PC-3 (cell line): ENCODE results near the gene MPND. TPM values are rescaled to one million over a fixed set of nuclear protein-coding genes. Genes with fewer than 3 reads are reported as not detected.

Experiments used
- ATAC-seq: fragments of 200-7000 bp; cut with Tn5 transposase; 2 replicates; pipeline ENCODE4 v1.9.1; 2020; ENCODE audit warnings: mild to moderate bottlenecking, moderate library complexity
- BruUV-seq: library from RNA; stranded (reverse); fragments of 400-500 nt; replicated peaks from 2 replicates; lab custom pipeline; 2021; lab: Mats Ljungman, UMichigan
- CTCF ChIA-PET: fragments of 300-600 bp; sonication (Branson Sonifier 250); formaldehyde crosslinking; loops from one replicate; lab custom pipeline; 2022; ENCODE audit warnings: antibody characterized with exemption; lab: Charles Lee
- POLR2A ChIA-PET: fragments of 300-600 bp; sonication (Branson Sonifier 250); formaldehyde crosslinking; loops from one replicate; lab custom pipeline; 2022; ENCODE audit warnings: antibody characterized with exemption; ENCODE audit not compliant: unreplicated experiment; lab: Charles Lee
- DNase-seq: peaks from one replicate; pipeline ENCODE4 v3.0.0-alpha.2; 2015
- H2AFZ ChIP-seq: fragments of 300-600 bp; sonication (generic); 2 replicates; pipeline ENCODE4 v1.6.0; 2016; ENCODE audit warnings: antibody characterized with exemption, low read length
- H3F3A ChIP-seq: fragments of 300-600 bp; sonication (generic); one replicate; pipeline ENCODE4 v1.6.0; 2017; ENCODE audit warnings: antibody characterized with exemption, low read length, control low read depth, mild to moderate bottlenecking; ENCODE audit not compliant: unreplicated experiment
- H3K27ac ChIP-seq: fragments of 300-600 bp; sonication (generic); 2 replicates; pipeline ENCODE4 v1.5.1; 2016; ENCODE audit warnings: mild to moderate bottlenecking, low read length
- H3K27me3 ChIP-seq: fragments of 300-600 bp; sonication (generic); 2 replicates; pipeline ENCODE4 v1.6.1; 2016; ENCODE audit warnings: low read length, mixed read lengths
- H3K36me3 ChIP-seq: fragments of 300-600 bp; sonication (generic); 2 replicates; pipeline ENCODE4 v1.6.1; 2016; ENCODE audit warnings: low read depth, mixed run types, low read length, mixed read lengths
- H3K4me1 ChIP-seq: fragments of 300-600 bp; sonication (generic); 2 replicates; pipeline ENCODE4 v1.5.1; 2016; ENCODE audit warnings: low read length; ENCODE audit not compliant: insufficient read depth
- H3K4me2 ChIP-seq: fragments of 300-600 bp; sonication (generic); 2 replicates; pipeline ENCODE4 v1.6.0; 2016; ENCODE audit warnings: low read length
- H3K4me3 ChIP-seq: fragments of 300-600 bp; sonication (generic); 2 replicates; pipeline ENCODE4 v1.5.1; 2016; ENCODE audit warnings: mild to moderate bottlenecking, low read length, mixed read lengths
- H3K79me2 ChIP-seq: fragments of 300-600 bp; sonication (generic); 2 replicates; pipeline ENCODE4 v1.6.1; 2017; ENCODE audit warnings: low read length, mixed read lengths
- H3K9ac ChIP-seq: fragments of 300-600 bp; sonication (generic); 2 replicates; pipeline ENCODE4 v1.6.0; 2016; ENCODE audit warnings: mild to moderate bottlenecking, low read length
- H3K9me2 ChIP-seq: fragments of 300-600 bp; sonication (generic); replicated peaks from 2 replicates; pipeline ENCODE4 v1.6.1; 2016; ENCODE audit warnings: mixed run types, low read length, mixed read lengths
- H3K9me3 ChIP-seq: fragments of 300-600 bp; sonication (generic); 2 replicates; pipeline ENCODE4 v1.6.1; 2016; ENCODE audit warnings: low read length, mixed read lengths
- H4K20me1 ChIP-seq: fragments of 300-600 bp; sonication (generic); 2 replicates; pipeline ENCODE4 v1.6.1; 2016; ENCODE audit warnings: low read length, mixed read lengths
- EZH2 ChIP-seq: fragments of 300-600 bp; sonication (generic); IDR thresholded peaks from one replicate; pipeline ENCODE4 v1.6.1; 2017; ENCODE audit warnings: antibody characterized with exemption, mild to moderate bottlenecking, low read length; ENCODE audit not compliant: unreplicated experiment
- EZH2phosphoT487 ChIP-seq: fragments of 300-600 bp; sonication (generic); IDR thresholded peaks from 2 replicates; pipeline ENCODE4 v1.6.1; 2018; ENCODE audit warnings: mild to moderate bottlenecking, antibody characterized with exemption, low read length, borderline replicate concordance
- intact Hi-C: fragments of 100-400 bp; cut with micrococcal nuclease; formaldehyde crosslinking; loops from 2 replicates; pipeline ENCODE4 v1.9.0; 2023
- total RNA-seq: library from RNA; depleted of rRNA; stranded (reverse); fragments of >200 nt; gene quantifications from 2 replicates; pipeline ENCODE4 v1.2.3, GENCODE V29; 2014
- TF ChIP-seq, protein P1 (sequence below): fragments of 300-600 bp; sonication (generic); conservative IDR thresholded peaks from 2 replicates; pipeline ENCODE4 v1.5.1; 2017; ENCODE audit warnings: antibody characterized with exemption, low read depth, mild to moderate bottlenecking, low read length

The MPND gene
- total RNA-seq, 1 experiment from 2014 or later, result 5.6 TPM

GRCh38 chr19:4373013-4373367, 29.6 kb downstream of the MPND start:
- H3K4me3 ChIP-seq, result no peak overlapping the region
- peaks cover 61% of the 10 kb centered on the region for H3K79me2 ChIP-seq
- H3K9ac ChIP-seq, result no peak overlapping the region
- H2AFZ ChIP-seq, result no peak overlapping the region
- ChIA-PET POLR2A (no interaction called here), CTCF (no interaction called here)
- no peak overlapping the region for H3K27ac ChIP-seq
- no peak for ATAC-seq
- H3K4me2 ChIP-seq, result no peak overlapping the region
- TF ChIP-seq, protein P1, sequence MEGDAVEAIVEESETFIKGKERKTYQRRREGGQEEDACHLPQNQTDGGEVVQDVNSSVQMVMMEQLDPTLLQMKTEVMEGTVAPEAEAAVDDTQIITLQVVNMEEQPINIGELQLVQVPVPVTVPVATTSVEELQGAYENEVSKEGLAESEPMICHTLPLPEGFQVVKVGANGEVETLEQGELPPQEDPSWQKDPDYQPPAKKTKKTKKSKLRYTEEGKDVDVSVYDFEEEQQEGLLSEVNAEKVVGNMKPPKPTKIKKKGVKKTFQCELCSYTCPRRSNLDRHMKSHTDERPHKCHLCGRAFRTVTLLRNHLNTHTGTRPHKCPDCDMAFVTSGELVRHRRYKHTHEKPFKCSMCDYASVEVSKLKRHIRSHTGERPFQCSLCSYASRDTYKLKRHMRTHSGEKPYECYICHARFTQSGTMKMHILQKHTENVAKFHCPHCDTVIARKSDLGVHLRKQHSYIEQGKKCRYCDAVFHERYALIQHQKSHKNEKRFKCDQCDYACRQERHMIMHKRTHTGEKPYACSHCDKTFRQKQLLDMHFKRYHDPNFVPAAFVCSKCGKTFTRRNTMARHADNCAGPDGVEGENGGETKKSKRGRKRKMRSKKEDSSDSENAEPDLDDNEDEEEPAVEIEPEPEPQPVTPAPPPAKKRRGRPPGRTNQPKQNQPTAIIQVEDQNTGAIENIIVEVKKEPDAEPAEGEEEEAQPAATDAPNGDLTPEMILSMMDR, result no peak
- TF ChIP-seq EZH2, result no peak
- TF ChIP-seq EZH2phosphoT487, result no peak
- no peaks in the 10 kb centered on the region for H4K20me1 ChIP-seq
- no peaks in the 10 kb centered on the region for H3K36me3 ChIP-seq
- BruUV-seq, result no TSS peak
- peaks cover 49% of the 10 kb centered on the region for H3K4me1 ChIP-seq
- no peak for DNase-seq
- H3K9me3 ChIP-seq, result no peaks in the 10 kb centered on the region
- no peaks in the 10 kb centered on the region for H3K27me3 ChIP-seq
- H3F3A ChIP-seq, result peaks cover 7% of the 10 kb centered on the region
- intact Hi-C loops, result no loop called here
- no peaks in the 10 kb centered on the region for H3K9me2 ChIP-seq

GRCh38 chr19:4373601-4374497, 30.5 kb downstream of the MPND start:
- TSS peak; percentile 28 for BruUV-seq
- H3K4me3 ChIP-seq, result no peak overlapping the region
- no peaks in the 10 kb centered on the region for H4K20me1 ChIP-seq
- H3K4me1 ChIP-seq, result peaks cover 54% of the 10 kb centered on the region
- ATAC-seq (no peak), DNase-seq (no peak)
- H3F3A ChIP-seq, result peaks cover 7% of the 10 kb centered on the region
- H3K9me3 ChIP-seq, result no peaks in the 10 kb centered on the region
- H3K79me2 ChIP-seq, result peaks cover 70% of the 10 kb centered on the region
- H2AFZ ChIP-seq, result no peak overlapping the region
- intact Hi-C loops, result loop anchor here (1.0 kb wide), 1 partner anchor 26 kb away; the partner anchor contains the start of gene SH3GL1
- no peaks in the 10 kb centered on the region for H3K9me2 ChIP-seq
- peak overlapping the region; percentile 88 for H3K9ac ChIP-seq
- peak overlapping the region; percentile 85 for H3K4me2 ChIP-seq
- peak overlapping the region; percentile 99 for H3K27ac ChIP-seq
- no peaks in the 10 kb centered on the region for H3K27me3 ChIP-seq
- ChIA-PET CTCF (interaction anchor here (2.2 kb wide), 1 partner anchor 28 kb away, joined by 11 read pairs; the partner anchor contains the start of gene CHAF1A), POLR2A (no interaction called here)
- TF ChIP-seq, protein P1, result no peak
- TF ChIP-seq EZH2 (no peak), EZH2phosphoT487 (no peak)
- H3K36me3 ChIP-seq, result no peaks in the 10 kb centered on the region
